ENCODE data around the gene ACAD11.

Gene ACAD11

DNA sequence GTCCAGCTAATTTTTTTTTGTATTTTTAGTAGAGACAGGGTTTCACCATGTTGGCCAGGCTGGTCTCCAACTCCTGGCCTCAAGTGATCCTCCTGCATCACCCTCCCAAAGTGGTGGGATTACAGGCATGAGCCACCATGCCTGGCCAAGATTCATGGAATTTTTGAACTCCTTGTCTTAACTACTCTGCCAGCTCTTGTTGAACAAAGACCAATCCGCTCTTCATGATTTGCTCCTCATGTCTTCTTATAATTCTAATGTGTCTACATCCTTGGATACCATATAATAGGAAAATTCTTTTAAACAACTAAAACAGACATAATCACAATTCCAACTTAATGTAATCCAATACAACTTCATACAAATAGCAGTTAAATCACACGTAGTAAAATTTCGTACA lies 21.8 kb upstream of the ACAD11 start:
- in situ Hi-C loops (cut with HindIII; ENCODE audit: low sequenced_read_pairs) = no loop called here
- TF ChIP-seq CTCF (IDR thresholded peaks at IDR 0.05; ENCODE audit: low read depth, low read length) = no peak
- H3K4me3 ChIP-seq (ENCODE audit: low read depth, low read length) = no peak overlapping the region
- no peak for DNase-seq (ENCODE audit: low read depth, low spot score)

DNA sequence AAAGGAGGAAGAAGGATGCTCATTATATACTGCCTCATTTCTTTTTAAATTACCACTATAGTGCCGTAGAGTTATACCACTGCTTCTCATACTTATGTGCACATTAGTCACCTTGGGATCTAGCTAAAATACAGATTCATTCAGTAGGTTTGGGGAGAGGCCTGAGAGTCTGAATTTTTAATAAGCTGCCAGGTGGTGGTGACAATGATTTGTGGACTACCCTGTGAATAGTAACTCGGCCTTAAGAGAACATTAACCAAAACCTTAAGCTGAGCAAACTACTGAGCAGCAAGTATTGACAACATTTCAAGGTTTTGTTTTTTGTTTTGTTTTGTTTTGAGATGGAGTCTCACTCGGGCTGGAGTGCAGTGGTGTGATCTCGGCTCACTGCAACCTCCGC lies 20.3 kb upstream of the ACAD11 start:
- no peak for DNase-seq (ENCODE audit: low read depth, low spot score)
- in situ Hi-C loops (cut with HindIII; ENCODE audit: low sequenced_read_pairs) = no loop called here
- H3K4me3 ChIP-seq (ENCODE audit: low read depth, low read length) = no peak overlapping the region
- no peak for TF ChIP-seq CTCF (IDR thresholded peaks at IDR 0.05; ENCODE audit: low read depth, low read length)

- in situ Hi-C loops (cut with HindIII; ENCODE audit: low sequenced_read_pairs) = no loop called here
- no peak overlapping the region for H3K4me3 ChIP-seq (ENCODE audit: low read depth, low read length)
- TF ChIP-seq CTCF (IDR thresholded peaks at IDR 0.05; ENCODE audit: low read depth, low read length) = no peak
- DNase-seq (ENCODE audit: low read depth, low spot score) = no peak
Measured at GRCh38 chr3:132675408-132675807, 15.8 kb upstream of the ACAD11 start.

DNA sequence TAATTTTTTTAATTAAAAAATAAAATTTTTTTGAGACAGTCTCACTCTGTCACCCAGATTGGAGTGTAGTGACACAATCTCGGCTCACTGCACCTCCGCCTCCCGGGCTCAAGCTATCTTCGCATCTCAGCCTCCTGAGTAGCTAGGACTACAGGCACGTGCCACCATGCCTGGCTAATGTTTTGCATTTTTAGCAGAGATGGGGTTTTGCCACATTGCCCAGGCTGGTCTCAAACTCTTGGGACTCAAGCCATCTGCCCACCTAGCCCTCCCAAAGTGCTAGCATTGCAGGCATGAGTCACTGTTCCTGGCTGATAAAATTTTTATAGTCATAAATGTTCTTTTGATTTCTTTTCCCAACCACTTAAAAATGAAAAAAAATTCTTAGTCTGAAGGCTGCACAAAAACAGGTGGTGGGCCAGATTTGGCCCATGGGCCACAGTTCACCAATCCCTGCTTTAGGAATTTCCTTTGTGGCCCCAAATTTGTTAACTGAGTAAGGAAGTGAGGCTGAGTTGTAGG lies 9.7 kb upstream of the ACAD11 start:
- no peak overlapping the region for H3K4me3 ChIP-seq (ENCODE audit: low read depth, low read length)
- in situ Hi-C loops (cut with HindIII; ENCODE audit: low sequenced_read_pairs) = no loop called here
- no peak for TF ChIP-seq CTCF (IDR thresholded peaks at IDR 0.05; ENCODE audit: low read depth, low read length)
- no peak for DNase-seq (ENCODE audit: low read depth, low spot score)

- no peak for TF ChIP-seq CTCF (IDR thresholded peaks at IDR 0.05; ENCODE audit: low read depth, low read length)
- in situ Hi-C loops (cut with HindIII; ENCODE audit: low sequenced_read_pairs) = no loop called here
- no peak overlapping the region for H3K4me3 ChIP-seq (ENCODE audit: low read depth, low read length)
- DNase-seq (ENCODE audit: low read depth, low spot score) = no peak
Measured at GRCh38 chr3:132665230-132665745, 5.7 kb upstream of the ACAD11 start.

DNA sequence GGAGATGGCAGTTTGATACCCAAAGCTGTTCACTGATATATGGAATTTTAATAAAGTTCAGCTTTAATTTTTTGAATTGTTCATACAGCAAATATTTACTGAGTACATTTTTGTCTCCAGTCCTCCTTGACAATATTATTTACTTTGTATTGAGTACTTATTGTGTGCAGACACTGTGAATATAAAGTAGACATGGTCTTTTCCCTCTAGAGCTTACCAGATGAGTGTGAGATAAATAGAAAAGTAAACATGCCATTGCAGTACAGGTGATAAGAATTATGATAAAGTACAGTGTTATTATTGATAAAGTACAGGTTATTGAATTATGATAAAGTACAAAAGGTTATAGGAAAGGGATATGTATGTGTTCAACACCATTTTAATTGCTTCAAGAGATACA lies 2.6 kb upstream of the ACAD11 start:
- in situ Hi-C loops (cut with HindIII; ENCODE audit: low sequenced_read_pairs) = no loop called here
- no peak for DNase-seq (ENCODE audit: low read depth, low spot score)
- TF ChIP-seq CTCF (IDR thresholded peaks at IDR 0.05; ENCODE audit: low read depth, low read length) = no peak
- H3K4me3 ChIP-seq (ENCODE audit: low read depth, low read length) = no peak overlapping the region

DNA sequence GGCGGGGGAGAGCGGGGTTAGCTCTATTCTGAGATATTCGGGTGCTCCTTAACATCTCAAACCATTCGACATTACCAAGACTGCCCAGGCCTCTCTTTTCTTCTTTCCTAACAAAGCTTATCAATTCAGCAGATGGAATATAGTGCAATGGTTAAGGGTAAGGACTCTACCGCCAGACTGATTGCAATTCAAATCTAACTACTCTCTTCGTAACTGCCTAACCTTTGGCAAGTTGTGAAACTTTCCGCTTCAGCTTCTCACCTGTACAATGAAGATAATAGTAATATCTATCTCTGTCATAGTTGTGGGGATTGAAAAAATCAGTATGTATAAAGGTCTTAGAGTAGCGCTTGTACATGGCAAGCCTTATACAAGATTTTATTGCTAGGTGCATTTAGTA lies 1.5 kb upstream of the ACAD11 start:
- TF ChIP-seq CTCF (IDR thresholded peaks at IDR 0.05; ENCODE audit: low read depth, low read length) = no peak
- no peak for DNase-seq (ENCODE audit: low read depth, low spot score)
- in situ Hi-C loops (cut with HindIII; ENCODE audit: low sequenced_read_pairs) = no loop called here
- H3K4me3 ChIP-seq (ENCODE audit: low read depth, low read length) = peak overlapping the region; percentile 78
